Astrocyte of the spinal cord (primary cell): ENCODE data around the gene ZIC2.

Experiments
- DNase-seq: peaks from one replicate; pipeline ENCODE4 v3.0.0; 2011; ENCODE audit warnings: low read depth, low spot score
- H3K4me3 ChIP-seq: 2 replicates; pipeline ENCODE4 v1.5.1; 2011; ENCODE audit warnings: low read depth, mild to moderate bottlenecking, low read length, moderate library complexity
- in situ Hi-C: cut with HindIII; loops from 2 replicates; pipeline ENCODE4 v1.10.0; 2017; ENCODE audit warnings: low sequenced_read_pairs
- TF ChIP-seq, protein P1 (sequence below): IDR thresholded peaks from 2 replicates; pipeline ENCODE4 v1.5.1; 2012; ENCODE audit warnings: low read depth, mild to moderate bottlenecking, low read length, inconsistent platforms

The ZIC2 gene

DNA sequence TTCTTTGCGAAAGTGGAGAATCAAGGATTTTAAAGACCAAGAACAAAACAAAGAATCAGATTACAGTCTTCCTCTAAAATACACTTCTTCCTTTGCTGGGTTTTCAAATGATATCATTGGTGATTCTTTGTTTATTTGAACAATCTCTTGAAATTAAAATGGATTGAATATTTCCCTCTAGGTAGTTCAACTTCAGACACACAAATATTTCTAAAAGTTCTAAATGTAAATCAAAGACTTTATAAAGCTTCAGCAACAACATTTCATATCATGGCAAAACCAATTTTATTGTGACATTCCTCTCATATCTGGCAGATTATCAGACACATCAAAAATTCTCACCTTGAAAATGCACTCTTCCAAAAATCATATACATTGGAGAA lies 13.0 kb downstream of the ZIC2 start:
- DNase-seq = no peak
- H3K4me3 ChIP-seq = no peak overlapping the region
- in situ Hi-C loops = no loop called here
- TF ChIP-seq, protein P1, sequence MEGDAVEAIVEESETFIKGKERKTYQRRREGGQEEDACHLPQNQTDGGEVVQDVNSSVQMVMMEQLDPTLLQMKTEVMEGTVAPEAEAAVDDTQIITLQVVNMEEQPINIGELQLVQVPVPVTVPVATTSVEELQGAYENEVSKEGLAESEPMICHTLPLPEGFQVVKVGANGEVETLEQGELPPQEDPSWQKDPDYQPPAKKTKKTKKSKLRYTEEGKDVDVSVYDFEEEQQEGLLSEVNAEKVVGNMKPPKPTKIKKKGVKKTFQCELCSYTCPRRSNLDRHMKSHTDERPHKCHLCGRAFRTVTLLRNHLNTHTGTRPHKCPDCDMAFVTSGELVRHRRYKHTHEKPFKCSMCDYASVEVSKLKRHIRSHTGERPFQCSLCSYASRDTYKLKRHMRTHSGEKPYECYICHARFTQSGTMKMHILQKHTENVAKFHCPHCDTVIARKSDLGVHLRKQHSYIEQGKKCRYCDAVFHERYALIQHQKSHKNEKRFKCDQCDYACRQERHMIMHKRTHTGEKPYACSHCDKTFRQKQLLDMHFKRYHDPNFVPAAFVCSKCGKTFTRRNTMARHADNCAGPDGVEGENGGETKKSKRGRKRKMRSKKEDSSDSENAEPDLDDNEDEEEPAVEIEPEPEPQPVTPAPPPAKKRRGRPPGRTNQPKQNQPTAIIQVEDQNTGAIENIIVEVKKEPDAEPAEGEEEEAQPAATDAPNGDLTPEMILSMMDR = no peak

DNA sequence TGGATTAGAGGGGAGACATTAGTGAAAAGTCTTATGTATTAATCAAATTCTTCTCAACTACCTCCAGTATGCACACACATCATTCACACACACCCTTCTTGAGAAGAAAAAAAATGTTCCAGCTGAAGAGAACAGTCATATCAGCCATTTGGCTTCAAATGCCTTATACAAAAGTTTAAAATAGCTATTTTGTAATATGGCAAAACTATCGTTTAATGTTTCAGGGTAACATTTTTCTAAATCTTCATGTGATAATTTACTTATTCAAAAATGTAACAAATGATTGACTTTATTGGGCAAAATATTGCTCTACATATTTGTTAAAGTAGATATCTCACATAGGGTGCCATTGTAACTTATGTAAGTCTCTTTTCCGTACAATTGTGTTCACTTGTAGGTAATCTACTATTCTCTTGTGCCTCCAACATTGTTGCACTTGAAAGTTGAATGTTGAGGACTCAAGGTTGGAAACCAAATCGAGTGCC lies 13.6 kb downstream of the ZIC2 start:
- TF ChIP-seq, protein P1 = no peak
- peak; percentile 71 for DNase-seq
- in situ Hi-C loops = no loop called here
- peak overlapping the region; percentile 20 for H3K4me3 ChIP-seq

DNA sequence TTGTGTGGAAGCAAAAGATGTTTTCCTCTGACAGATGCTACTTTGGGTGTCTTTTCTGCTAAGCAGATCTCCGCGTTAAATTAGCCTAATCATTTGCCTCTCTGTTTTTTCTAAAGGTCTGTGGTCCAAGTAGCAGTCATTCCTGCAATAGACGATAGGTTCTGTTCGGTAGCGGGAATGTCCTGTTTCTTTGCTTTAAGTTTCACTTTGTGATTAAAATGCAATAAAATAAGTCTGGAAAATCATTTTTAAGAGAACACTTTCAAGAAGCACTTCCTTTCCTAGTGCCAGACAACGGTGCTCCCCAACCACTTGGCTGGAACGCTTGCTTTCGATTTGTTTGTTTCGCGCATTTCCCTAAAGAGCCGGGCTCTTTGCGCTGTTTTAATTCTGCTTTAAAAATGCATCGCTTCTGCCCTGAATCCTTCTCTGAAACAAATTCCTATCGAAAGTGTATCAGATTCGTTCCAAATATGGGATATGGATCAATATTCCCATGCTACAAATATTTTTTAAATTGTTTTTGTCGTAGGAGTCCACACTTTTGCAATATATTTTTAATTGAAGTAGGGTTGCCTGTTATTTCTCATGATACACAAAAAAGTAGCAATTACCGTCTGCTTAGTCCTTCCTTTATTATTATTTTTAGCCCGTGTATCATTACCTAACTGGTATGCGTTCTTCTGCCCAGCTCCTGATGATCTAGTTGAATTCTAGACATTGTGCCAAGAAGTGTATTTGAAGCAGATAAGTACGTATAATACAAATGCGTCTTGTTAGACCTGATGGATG lies 14.2 kb downstream of the ZIC2 start:
- TF ChIP-seq, protein P1 = no peak
- peak overlapping the region; percentile 20 for H3K4me3 ChIP-seq
- in situ Hi-C loops = no loop called here
- DNase-seq = peak; percentile 75

DNA sequence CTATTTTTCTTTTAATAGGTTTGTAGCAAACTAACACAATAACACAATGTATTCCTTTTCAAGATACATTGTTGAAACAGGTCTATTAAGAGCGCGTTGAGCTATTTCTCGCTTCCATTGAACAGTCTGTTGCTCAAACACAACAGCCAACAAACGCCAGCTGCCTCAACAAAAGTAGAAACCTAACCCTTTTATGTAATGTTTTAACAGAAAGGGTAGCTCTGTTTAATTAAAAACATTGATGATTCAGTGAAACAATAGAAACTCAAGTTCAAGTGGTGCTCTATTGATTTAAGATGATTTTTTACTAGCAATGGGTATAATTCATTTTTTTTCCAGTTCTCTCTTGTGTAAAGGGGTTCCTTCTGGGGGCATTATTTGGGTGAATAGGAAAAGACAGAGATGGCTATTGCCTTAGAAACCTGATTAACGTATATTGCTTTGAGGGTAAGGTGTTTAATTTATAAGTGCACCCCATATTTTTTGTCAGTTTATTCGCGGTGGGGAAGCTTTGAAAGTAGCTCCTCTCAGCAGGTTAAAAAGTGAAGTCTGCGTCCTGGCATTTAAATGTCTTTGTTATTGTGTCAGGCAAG lies 14.9 kb downstream of the ZIC2 start:
- H3K4me3 ChIP-seq = no peak overlapping the region
- peak; percentile 36 for DNase-seq
- in situ Hi-C loops = no loop called here
- TF ChIP-seq, protein P1 = no peak

DNA sequence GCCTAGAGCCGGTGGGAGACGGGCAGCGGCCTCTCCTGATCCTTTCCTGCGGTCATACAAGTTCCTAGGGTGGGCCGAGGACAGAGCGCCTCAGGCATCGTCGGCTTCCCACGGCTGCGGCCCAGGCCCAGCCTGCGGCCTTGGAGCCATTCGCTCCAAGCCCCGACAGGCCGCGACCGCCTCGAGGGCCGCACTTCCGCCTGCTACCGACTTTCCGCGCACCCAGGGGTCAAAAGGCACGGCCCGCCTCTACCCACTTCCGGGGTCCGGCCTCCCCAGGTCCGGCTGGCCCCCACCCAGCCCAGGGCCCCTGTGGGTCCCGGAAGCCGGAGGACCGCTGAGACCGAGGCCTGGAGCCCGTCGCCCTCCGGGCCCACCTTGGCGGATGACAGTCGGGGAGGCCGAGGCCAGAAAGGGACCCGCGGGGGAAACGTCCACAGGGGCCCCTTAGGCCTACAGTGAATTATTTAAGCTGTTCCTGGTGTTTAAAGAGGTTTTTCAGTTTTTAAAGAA lies 16.2 kb downstream of the ZIC2 start:
- H3K4me3 ChIP-seq = no peak overlapping the region
- in situ Hi-C loops = no loop called here
- DNase-seq = no peak
- TF ChIP-seq, protein P1 = no peak

DNA sequence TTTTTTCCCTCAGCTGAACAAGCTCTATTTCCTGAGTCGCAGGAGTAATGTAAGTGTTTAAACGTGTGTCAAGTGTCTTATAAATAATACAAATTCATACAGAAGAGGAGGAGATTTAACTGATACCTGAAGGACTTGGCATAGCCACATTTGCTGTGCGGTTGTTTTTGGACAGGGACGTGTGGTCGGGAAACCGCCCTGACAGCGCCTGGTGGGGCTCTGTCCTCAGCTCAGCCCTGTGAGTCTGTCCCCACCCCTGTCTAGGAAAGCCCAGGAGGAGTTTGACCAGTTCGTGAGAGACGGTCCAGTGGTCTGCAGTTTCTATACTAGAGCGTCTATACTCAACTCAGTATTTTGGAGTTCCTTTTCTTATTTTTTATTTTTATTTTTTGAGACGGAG lies 16.7 kb downstream of the ZIC2 start:
- in situ Hi-C loops = no loop called here
- H3K4me3 ChIP-seq = no peak overlapping the region
- TF ChIP-seq, protein P1 = no peak
- no peak for DNase-seq
